NB4 (cell line): ENCODE results near the gene ATG3.

Experiments used
- CTCF ChIP-seq: IDR thresholded peaks from one replicate; pipeline ENCODE4 v1.5.1; 2012; ENCODE audit warnings: low read depth, low read length
- MYC ChIP-seq: IDR thresholded peaks from 2 replicates; pipeline ENCODE4 v1.6.1; 2011; ENCODE audit warnings: low read depth, low read length
- POLR2A ChIP-seq: IDR thresholded peaks from 2 replicates; pipeline ENCODE4 v1.6.1; 2011; ENCODE audit warnings: mild to moderate bottlenecking; ENCODE audit not compliant: insufficient read length; ENCODE audit errors: extremely low read depth
- TF ChIP-seq, protein P1 (sequence below): IDR thresholded peaks from 2 replicates; pipeline ENCODE4 v1.6.1; 2011; ENCODE audit warnings: low read depth, low read length

- TF ChIP-seq CTCF (no peak), POLR2A (no peak), MYC (no peak)
- TF ChIP-seq, protein P1, sequence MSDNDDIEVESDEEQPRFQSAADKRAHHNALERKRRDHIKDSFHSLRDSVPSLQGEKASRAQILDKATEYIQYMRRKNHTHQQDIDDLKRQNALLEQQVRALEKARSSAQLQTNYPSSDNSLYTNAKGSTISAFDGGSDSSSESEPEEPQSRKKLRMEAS, result no peak
Observed at GRCh38 chr3:112486811-112487505, 74.8 kb downstream of the ATG3 start.
